AG10803 (cell line): ENCODE measurements around the gene USP32.

Source experiments
- DNase-seq: peaks from one replicate; pipeline ENCODE4 v3.0.0; 2010; ENCODE audit warnings: low read depth
- H3K4me3 ChIP-seq: 2 replicates; pipeline ENCODE4 v1.5.1; 2011; ENCODE audit warnings: mild to moderate bottlenecking, low read length, control low read depth
- TF ChIP-seq, protein P1 (sequence below): conservative IDR thresholded peaks from 2 replicates; pipeline ENCODE4 v1.5.1; 2011; ENCODE audit warnings: mild to moderate bottlenecking, low read length, control low read depth, inconsistent platforms

Gene USP32

GRCh38 chr17:60130466-60130865 lies 261.5 kb downstream of the USP32 start:
- TF ChIP-seq, protein P1, sequence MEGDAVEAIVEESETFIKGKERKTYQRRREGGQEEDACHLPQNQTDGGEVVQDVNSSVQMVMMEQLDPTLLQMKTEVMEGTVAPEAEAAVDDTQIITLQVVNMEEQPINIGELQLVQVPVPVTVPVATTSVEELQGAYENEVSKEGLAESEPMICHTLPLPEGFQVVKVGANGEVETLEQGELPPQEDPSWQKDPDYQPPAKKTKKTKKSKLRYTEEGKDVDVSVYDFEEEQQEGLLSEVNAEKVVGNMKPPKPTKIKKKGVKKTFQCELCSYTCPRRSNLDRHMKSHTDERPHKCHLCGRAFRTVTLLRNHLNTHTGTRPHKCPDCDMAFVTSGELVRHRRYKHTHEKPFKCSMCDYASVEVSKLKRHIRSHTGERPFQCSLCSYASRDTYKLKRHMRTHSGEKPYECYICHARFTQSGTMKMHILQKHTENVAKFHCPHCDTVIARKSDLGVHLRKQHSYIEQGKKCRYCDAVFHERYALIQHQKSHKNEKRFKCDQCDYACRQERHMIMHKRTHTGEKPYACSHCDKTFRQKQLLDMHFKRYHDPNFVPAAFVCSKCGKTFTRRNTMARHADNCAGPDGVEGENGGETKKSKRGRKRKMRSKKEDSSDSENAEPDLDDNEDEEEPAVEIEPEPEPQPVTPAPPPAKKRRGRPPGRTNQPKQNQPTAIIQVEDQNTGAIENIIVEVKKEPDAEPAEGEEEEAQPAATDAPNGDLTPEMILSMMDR = no peak
- no peak overlapping the region for H3K4me3 ChIP-seq
- no peak for DNase-seq

DNA sequence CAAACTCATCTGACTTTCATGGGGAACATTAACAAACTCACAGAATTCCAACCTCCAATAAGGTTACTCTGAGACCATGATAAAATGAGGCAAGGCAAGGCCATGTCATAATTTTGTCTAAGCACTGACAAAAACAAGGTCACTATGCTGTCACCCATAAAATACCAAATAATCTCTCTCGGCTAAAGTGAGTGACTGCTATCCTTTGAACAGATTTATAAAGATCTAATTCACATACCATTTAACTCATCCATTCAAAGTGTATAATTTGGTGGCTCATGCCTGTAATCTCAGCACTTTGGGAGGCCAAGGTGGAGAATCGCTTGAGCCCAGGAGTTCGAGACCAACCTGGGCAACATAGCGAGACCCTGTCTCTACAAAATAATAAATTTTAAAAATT lies 262.8 kb downstream of the USP32 start:
- TF ChIP-seq, protein P1 = no peak
- no peak for DNase-seq
- no peak overlapping the region for H3K4me3 ChIP-seq
